Neural progenitor cell (in vitro differentiated cells): ENCODE measurements around the gene ARL13B. TPM values are rescaled to one million over a fixed set of nuclear protein-coding genes. Genes with fewer than 3 reads are reported as not detected.
"Not testable (repeated sequence)": the region's sequence is repeated elsewhere in the genome, so short reads cannot be mapped to it uniquely, and the experiment has no call there.

Experiments used
- DNase-seq: peaks from one replicate; pipeline ENCODE4 v3.0.0-alpha.2; 2016; ENCODE audit warnings: low spot score
- H2AFZ ChIP-seq: fragments of 200-600 bp; sonication (generic); replicated peaks from 2 replicates; pipeline ENCODE4 v1.6.1; 2016; ENCODE audit warnings: antibody characterized with exemption
- H3F3A ChIP-seq: fragments of 200-600 bp; sonication (generic); 2 replicates; pipeline ENCODE4 v1.6.1; 2016; ENCODE audit warnings: antibody characterized with exemption, low read depth
- H3K27ac ChIP-seq: fragments of 200-600 bp; sonication (generic); 2 replicates; pipeline ENCODE4 v1.5.1; 2016; ENCODE audit warnings: mild to moderate bottlenecking
- H3K27me3 ChIP-seq: fragments of 200-600 bp; sonication (generic); 2 replicates; pipeline ENCODE4 v1.6.1; 2016; ENCODE audit warnings: mild to moderate bottlenecking, moderate library complexity
- H3K36me3 ChIP-seq: fragments of 200-600 bp; sonication (generic); 2 replicates; pipeline ENCODE4 v1.5.1; 2016
- H3K4me1 ChIP-seq: fragments of 200-600 bp; sonication (generic); 2 replicates; pipeline ENCODE4 v1.6.1; 2016; ENCODE audit warnings: mixed run types
- H3K4me2 ChIP-seq: fragments of 200-600 bp; sonication (generic); 2 replicates; pipeline ENCODE4 v1.6.1; 2016
- H3K4me3 ChIP-seq: fragments of 200-600 bp; sonication (generic); 2 replicates; pipeline ENCODE4 v1.5.1; 2016
- H3K79me2 ChIP-seq: fragments of 200-600 bp; sonication (generic); 2 replicates; pipeline ENCODE4 v1.6.1; 2016; ENCODE audit warnings: low read depth
- H3K9ac ChIP-seq: fragments of 200-600 bp; sonication (generic); 2 replicates; pipeline ENCODE4 v1.6.1; 2016
- H3K9me3 ChIP-seq: fragments of 200-600 bp; sonication (generic); 2 replicates; pipeline ENCODE4 v1.5.1; 2016; ENCODE audit warnings: low read depth
- H4K20me1 ChIP-seq: fragments of 200-600 bp; sonication (generic); 2 replicates; pipeline ENCODE4 v1.6.1; 2016; ENCODE audit warnings: low read depth
- H3K27ac Mint-ChIP-seq: 3 replicates; pipeline ENCODE4 v1.8.0; 2021; ENCODE audit warnings: mixed read lengths
- H3K27me3 Mint-ChIP-seq: 2 replicates; pipeline ENCODE4 v1.8.0; 2022; ENCODE audit warnings: low read depth, mild to moderate bottlenecking, inconsistent platforms, moderate library complexity, mixed read lengths; ENCODE audit not compliant: insufficient read depth
- H3K36me3 Mint-ChIP-seq: 3 replicates; pipeline ENCODE4 v1.8.0; 2021; ENCODE audit warnings: mixed read lengths
- H3K4me1 Mint-ChIP-seq: 3 replicates; pipeline ENCODE4 v1.8.0; 2021; ENCODE audit warnings: mixed read lengths
- H3K4me3 Mint-ChIP-seq: 3 replicates; pipeline ENCODE4 v1.8.0; 2021; ENCODE audit warnings: mild to moderate bottlenecking, moderate library complexity, mixed read lengths
- H3K9me3 Mint-ChIP-seq: 3 replicates; pipeline ENCODE4 v1.8.0; 2020; ENCODE audit warnings: mixed read lengths
- CTCF ChIP-seq: fragments of 200-600 bp; sonication (generic); IDR thresholded peaks from 2 replicates; pipeline ENCODE4 v1.5.1; 2017; ENCODE audit warnings: antibody characterized with exemption, mild to moderate bottlenecking
- EZH2 ChIP-seq: fragments of 200-600 bp; sonication (generic); IDR thresholded peaks from 2 replicates; pipeline ENCODE4 v1.6.1; 2017; ENCODE audit warnings: antibody characterized with exemption, mild to moderate bottlenecking, moderate library complexity
- EZH2phosphoT487 ChIP-seq: fragments of 200-600 bp; sonication (generic); IDR thresholded peaks from 2 replicates; pipeline ENCODE4 v1.6.1; 2017; ENCODE audit warnings: antibody characterized with exemption
- total RNA-seq: library from RNA; depleted of rRNA; stranded (reverse); fragments of >200 nt; gene quantifications from 2 replicates; pipeline ENCODE4 v1.2.3, GENCODE V29; 2015; ENCODE audit warnings: low replicate concordance

Gene ARL13B
- total RNA-seq, 1 donor from 2014 or later, result 13.8 TPM

GRCh38 chr3:94070341-94070911, 90.5 kb downstream of the ARL13B start:
- H3K4me2 ChIP-seq, result no peak overlapping the region
- no peaks in the 10 kb centered on the region for H3K36me3 ChIP-seq
- no peaks in the 10 kb centered on the region for H3F3A ChIP-seq
- Mint-ChIP-seq H3K27ac (no peak overlapping the region), H3K4me1 (peaks cover 9% of the 10 kb centered on the region), H3K4me3 (no peak overlapping the region), H3K27me3 (no peaks in the 10 kb centered on the region), H3K9me3 (peaks cover 10% of the 10 kb centered on the region), H3K36me3 (peaks cover 31% of the 10 kb centered on the region)
- H3K4me1 ChIP-seq, result no peaks in the 10 kb centered on the region
- H3K27me3 ChIP-seq, result no peaks in the 10 kb centered on the region
- H3K9me3 ChIP-seq, result no peaks in the 10 kb centered on the region
- H4K20me1 ChIP-seq, result no peaks in the 10 kb centered on the region
- H3K4me3 ChIP-seq, result no peak overlapping the region
- no peak overlapping the region for H2AFZ ChIP-seq
- no peak overlapping the region for H3K27ac ChIP-seq
- no peak for TF ChIP-seq CTCF
- TF ChIP-seq EZH2, result no peak
- TF ChIP-seq EZH2phosphoT487, result no peak
- H3K79me2 ChIP-seq, result peaks cover 5% of the 10 kb centered on the region
- DNase-seq, result no peak
- no peak overlapping the region for H3K9ac ChIP-seq

DNA sequence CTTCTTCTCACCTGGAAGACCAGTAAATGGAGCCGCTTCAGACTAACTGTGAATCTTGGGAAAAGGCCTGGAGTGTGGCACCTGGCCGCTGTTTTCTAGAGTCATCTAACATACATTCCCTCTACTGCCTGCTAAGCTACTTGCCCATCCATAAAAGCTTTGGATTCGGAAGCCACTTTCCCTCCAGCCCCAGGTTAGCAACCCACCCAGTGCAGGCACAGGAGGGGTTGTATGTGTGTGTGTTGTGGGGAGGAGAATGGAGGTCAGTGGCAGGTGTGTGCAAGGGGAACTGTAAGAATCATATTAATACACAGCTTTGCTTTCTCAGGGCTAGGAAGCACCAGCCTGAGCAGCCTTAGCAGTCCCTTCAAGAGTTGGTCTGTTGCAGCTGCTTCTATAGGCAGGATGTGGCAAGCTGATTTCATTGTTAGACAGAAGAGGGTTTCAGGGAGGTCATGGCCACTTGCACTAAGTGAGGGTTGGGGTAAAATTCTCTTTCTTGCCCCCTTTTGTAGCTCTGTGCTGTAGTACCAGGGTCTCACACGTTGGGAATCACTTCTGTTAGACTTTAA, 91.8 kb downstream of the ARL13B start:
- Mint-ChIP-seq H3K9me3 (peaks cover 10% of the 10 kb centered on the region), H3K4me1 (peaks cover under 1% of the 10 kb centered on the region), H3K27ac (no peak overlapping the region), H3K27me3 (no peaks in the 10 kb centered on the region), H3K36me3 (peaks cover 40% of the 10 kb centered on the region), H3K4me3 (no peak overlapping the region)
- Histone ChIP-seq H3K4me3 (no peak overlapping the region), H3F3A (no peaks in the 10 kb centered on the region), H3K27ac (no peak overlapping the region), H3K79me2 (peaks cover 5% of the 10 kb centered on the region), H3K4me2 (no peak overlapping the region), H3K27me3 (no peaks in the 10 kb centered on the region), H3K4me1 (no peaks in the 10 kb centered on the region), H3K9me3 (no peaks in the 10 kb centered on the region), H3K9ac (no peak overlapping the region), H4K20me1 (no peaks in the 10 kb centered on the region), H3K36me3 (no peaks in the 10 kb centered on the region), H2AFZ (no peak overlapping the region)
- DNase-seq, result no peak
- no peak for TF ChIP-seq CTCF
- no peak for TF ChIP-seq EZH2
- no peak for TF ChIP-seq EZH2phosphoT487

DNA sequence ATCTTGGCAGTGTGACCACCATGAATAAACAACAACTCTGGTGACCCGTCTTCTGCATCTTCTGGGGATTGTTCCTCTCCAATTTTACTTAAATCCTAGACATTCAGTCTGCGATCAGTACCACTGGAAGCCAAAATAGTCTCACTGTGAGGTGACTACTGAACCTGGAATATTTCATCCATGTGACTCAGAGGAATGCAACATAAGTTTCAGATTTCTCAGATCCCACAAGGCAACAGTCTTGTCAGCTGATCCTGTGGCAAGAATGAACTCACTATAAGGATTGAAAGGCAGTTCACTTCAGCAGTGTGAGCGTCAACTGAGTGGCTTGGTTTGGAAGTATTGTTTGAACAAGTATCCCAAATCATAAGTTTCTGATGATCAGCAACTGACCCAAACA, 96.1 kb downstream of the ARL13B start:
- Histone ChIP-seq H2AFZ (no peak overlapping the region), H3K4me1 (no peaks in the 10 kb centered on the region), H3K9ac (no peak overlapping the region), H3K9me3 (no peaks in the 10 kb centered on the region), H3K4me3 (no peak overlapping the region), H3K27me3 (no peaks in the 10 kb centered on the region), H3K36me3 (no peaks in the 10 kb centered on the region), H4K20me1 (no peaks in the 10 kb centered on the region), H3K4me2 (no peak overlapping the region), H3K27ac (no peak overlapping the region), H3K79me2 (peaks cover 10% of the 10 kb centered on the region), H3F3A (no peaks in the 10 kb centered on the region)
- H3K4me3 Mint-ChIP-seq, result no peak overlapping the region
- H3K27me3 Mint-ChIP-seq, result no peaks in the 10 kb centered on the region
- H3K9me3 Mint-ChIP-seq, result peaks cover 14% of the 10 kb centered on the region
- no peak for TF ChIP-seq EZH2
- TF ChIP-seq CTCF, result no peak
- no peak for TF ChIP-seq EZH2phosphoT487
- DNase-seq, result no peak
- no peaks in the 10 kb centered on the region for H3K4me1 Mint-ChIP-seq
- no peak overlapping the region for H3K27ac Mint-ChIP-seq
- H3K36me3 Mint-ChIP-seq, result peaks cover 43% of the 10 kb centered on the region

- not testable (repeated sequence) for H3K27me3 ChIP-seq
- H3K36me3 Mint-ChIP-seq, result peaks cover 28% of the 10 kb centered on the region
Measured at GRCh38 chr3:94080552-94080951, 100.6 kb downstream of the ARL13B start.

More at GRCh38 chr3:94080552-94080951, 100.6 kb downstream of the ARL13B start:
- H3K27ac ChIP-seq, H3K9ac ChIP-seq, H3K9me3 Mint-ChIP-seq, H3K36me3 ChIP-seq, H3K9me3 ChIP-seq, H3F3A ChIP-seq, H3K27ac Mint-ChIP-seq, H2AFZ ChIP-seq, H3K27me3 Mint-ChIP-seq, H4K20me1 ChIP-seq, H3K4me1 ChIP-seq, H3K4me3 ChIP-seq, H3K4me2 ChIP-seq, DNase-seq, H3K4me1 Mint-ChIP-seq, H3K4me3 Mint-ChIP-seq: not testable (repeated sequence)
- H3K79me2 ChIP-seq, result peaks cover 10% of the 10 kb centered on the region
